HG03039 (cell line): ENCODE measurements around the gene KRTAP5-2.
"Not testable (repeated sequence)": the region's sequence is repeated elsewhere in the genome, so short reads cannot be mapped to it uniquely, and the experiment has no call there.

Source experiments
- ATAC-seq: cut with Tn5 transposase; IDR thresholded peaks from one replicate; pipeline ENCODE4 v1.9.1; 2021; ENCODE audit warnings: mild to moderate bottlenecking, moderate library complexity; ENCODE audit not compliant: unreplicated experiment

Gene KRTAP5-2

GRCh38 chr11:1592628-1593027 lies 5.5 kb downstream of the KRTAP5-2 start:
- ATAC-seq: no peak

- no peak for ATAC-seq
These were observed 8.1 kb downstream of the KRTAP5-2 start for GRCh38 chr11:1589996-1590395.

GRCh38 chr11:1589191-1589963 lies 8.7 kb downstream of the KRTAP5-2 start:
- ATAC-seq: not testable (repeated sequence)

- no peak for ATAC-seq
These were observed 11.4 kb downstream of the KRTAP5-2 start for GRCh38 chr11:1586699-1587098.

GRCh38 chr11:1584661-1585370 lies 13.3 kb downstream of the KRTAP5-2 start, which contains the start of gene KRTAP5-1:
Gene KRTAP5-1, minus strand, starts transcription at chr11:1585283. Its CDS starts 34 bp downstream, at chr11:1585249.
- ATAC-seq: not testable (repeated sequence)

- not testable (repeated sequence) for ATAC-seq
These were observed 15.2 kb downstream of the KRTAP5-2 start for GRCh38 chr11:1582909-1583308.

- ATAC-seq: no peak
These were observed 16.1 kb downstream of the KRTAP5-2 start for GRCh38 chr11:1581976-1582375.

- ATAC-seq: no peak
These were observed 21.3 kb downstream of the KRTAP5-2 start for GRCh38 chr11:1576825-1577224.

- ATAC-seq: not testable (repeated sequence)
These were observed 22.3 kb downstream of the KRTAP5-2 start for GRCh38 chr11:1575756-1576155.

GRCh38 chr11:1574933-1575242 lies 23.2 kb downstream of the KRTAP5-2 start:
- no peak for ATAC-seq

- no peak for ATAC-seq
These were observed 23.7 kb downstream of the KRTAP5-2 start for GRCh38 chr11:1574238-1574932.

- no peak for ATAC-seq
These were observed 24.2 kb downstream of the KRTAP5-2 start for GRCh38 chr11:1573903-1574237.

- no peak for ATAC-seq
These were observed 24.8 kb downstream of the KRTAP5-2 start for GRCh38 chr11:1573077-1573902.

- ATAC-seq: peak; percentile 48
These were observed 25.7 kb downstream of the KRTAP5-2 start, which contains the start of gene DUSP8 for GRCh38 chr11:1572197-1573076. Gene DUSP8, minus strand, starts transcription at chr11:1572271. Its CDS starts 6,445 bp downstream, at chr11:1565826.

GRCh38 chr11:1571760-1572196 lies 26.3 kb downstream of the KRTAP5-2 start:
- peak; percentile 13 for ATAC-seq

- ATAC-seq: no peak
These were observed 27.0 kb downstream of the KRTAP5-2 start for GRCh38 chr11:1570896-1571759.

GRCh38 chr11:1570531-1570895 lies 27.6 kb downstream of the KRTAP5-2 start:
- no peak for ATAC-seq

GRCh38 chr11:1570001-1570453 lies 28.1 kb downstream of the KRTAP5-2 start:
- ATAC-seq: no peak
